GM23338 (cell line): ENCODE data around the gene OR52K1. TPM values are rescaled to one million over a fixed set of nuclear protein-coding genes. Genes with fewer than 3 reads are reported as not detected.

ENCODE experiments used
- ATAC-seq: fragments of 200-7000 bp; cut with Tn5 transposase; 3 replicates; pipeline ENCODE4 v1.9.1; 2020
- DNase-seq: peaks from one replicate; pipeline ENCODE4 v3.0.0-alpha.2; 2015; ENCODE audit warnings: low spot score
- H2AFZ ChIP-seq: fragments of 200-600 bp; sonication (generic); 2 replicates; pipeline ENCODE4 v1.8.0; 2016; ENCODE audit warnings: antibody characterized with exemption, mild to moderate bottlenecking, moderate library complexity
- H3F3A ChIP-seq: fragments of 200-600 bp; sonication (generic); replicated peaks from 2 replicates; pipeline ENCODE4 v1.8.0; 2017; ENCODE audit warnings: antibody characterized with exemption, mixed run types, low read depth
- H3K27ac ChIP-seq: fragments of 200-600 bp; sonication (generic); 2 replicates; pipeline ENCODE4 v1.6.1; 2016; ENCODE audit warnings: low read depth
- H3K27me3 ChIP-seq: fragments of 200-600 bp; sonication (generic); 2 replicates; pipeline ENCODE4 v1.8.0; 2016; ENCODE audit warnings: mild to moderate bottlenecking, mixed run types, moderate library complexity; ENCODE audit not compliant: insufficient read depth
- H3K36me3 ChIP-seq: fragments of 200-600 bp; sonication (generic); 2 replicates; pipeline ENCODE4 v1.8.0; 2016; ENCODE audit warnings: mild to moderate bottlenecking; ENCODE audit not compliant: insufficient read depth
- H3K4me1 ChIP-seq: fragments of 200-600 bp; sonication (generic); 2 replicates; pipeline ENCODE4 v1.8.0; 2016; ENCODE audit warnings: mild to moderate bottlenecking, moderate library complexity; ENCODE audit not compliant: insufficient read depth
- H3K4me2 ChIP-seq: fragments of 200-600 bp; sonication (generic); 2 replicates; pipeline ENCODE4 v1.7.1; 2017; ENCODE audit warnings: mixed run types
- H3K4me3 ChIP-seq: fragments of 200-600 bp; sonication (generic); 2 replicates; pipeline ENCODE4 v1.6.1; 2016; ENCODE audit warnings: mixed run types
- H3K79me2 ChIP-seq: fragments of 200-600 bp; sonication (generic); replicated peaks from 2 replicates; pipeline ENCODE4 v1.8.0; 2017; ENCODE audit warnings: mild to moderate bottlenecking; ENCODE audit not compliant: insufficient read depth
- H3K9me2 ChIP-seq: fragments of 200-600 bp; sonication (generic); 2 replicates; pipeline ENCODE4 v1.8.0; 2017; ENCODE audit not compliant: insufficient read depth
- H4K20me1 ChIP-seq: fragments of 200-600 bp; sonication (generic); replicated peaks from 2 replicates; pipeline ENCODE4 v1.8.0; 2017; ENCODE audit warnings: mild to moderate bottlenecking; ENCODE audit not compliant: insufficient read depth
- H3K27ac Mint-ChIP-seq: 2 replicates; pipeline ENCODE4 v1.8.0; 2020; ENCODE audit warnings: inconsistent platforms, mild to moderate bottlenecking, moderate library complexity, mixed read lengths
- H3K27me3 Mint-ChIP-seq: 3 replicates; pipeline ENCODE4 v1.8.0; 2022; ENCODE audit warnings: low read depth, mild to moderate bottlenecking, moderate library complexity, mixed read lengths, inconsistent platforms; ENCODE audit not compliant: insufficient read depth, poor library complexity
- H3K36me3 Mint-ChIP-seq: 3 replicates; pipeline ENCODE4 v1.8.0; 2021; ENCODE audit warnings: low read depth, mild to moderate bottlenecking, inconsistent platforms, moderate library complexity, mixed read lengths
- H3K4me1 Mint-ChIP-seq: 3 replicates; pipeline ENCODE4 v1.8.0; 2020; ENCODE audit warnings: mild to moderate bottlenecking, inconsistent platforms, mixed read lengths
- H3K4me3 Mint-ChIP-seq: 3 replicates; pipeline ENCODE4 v1.8.0; 2021; ENCODE audit warnings: moderate library complexity, mild to moderate bottlenecking, inconsistent platforms, mixed read lengths
- H3K9me3 Mint-ChIP-seq: 3 replicates; pipeline ENCODE4 v1.8.0; 2020; ENCODE audit warnings: moderate library complexity, mild to moderate bottlenecking, inconsistent platforms, mixed read lengths
- CREB1 ChIP-seq: fragments of 250-450 bp; sonication (Bioruptor Pico); IDR thresholded peaks from 2 replicates; pipeline ENCODE4 v1.5.0; 2020; ENCODE audit warnings: low read depth, mild to moderate bottlenecking, moderate library complexity
- CTCF ChIP-seq, 2 experiments: fragments of 200-600 bp in 1 of 2; sonication (generic) in 1 of 2; conservative IDR thresholded peaks; 2 replicates each; pipeline versions ENCODE4 v1.5.1 to v1.6.1; 2016 to 2017; ENCODE audit warnings: antibody characterized with exemption in 2 of 2, low read depth in 2 of 2, mild to moderate bottlenecking in 2 of 2, moderate library complexity in 1 of 2
- EZH2 ChIP-seq: fragments of 200-600 bp; sonication (generic); IDR thresholded peaks from one replicate; pipeline ENCODE4 v1.8.0; 2017; ENCODE audit warnings: antibody characterized with exemption, mild to moderate bottlenecking, low read depth; ENCODE audit not compliant: unreplicated experiment
- EZH2phosphoT487 ChIP-seq: fragments of 200-600 bp; sonication (generic); IDR thresholded peaks from one replicate; pipeline ENCODE4 v1.8.1; 2018; ENCODE audit warnings: antibody characterized with exemption; ENCODE audit not compliant: unreplicated experiment
- NANOG ChIP-seq: IDR thresholded peaks from 2 replicates; pipeline ENCODE4 v1.6.1; 2016; ENCODE audit warnings: antibody characterized with exemption, borderline replicate concordance
- POLR2AphosphoS5 ChIP-seq: IDR thresholded peaks from 2 replicates; pipeline ENCODE4 v1.6.1; 2016; ENCODE audit warnings: antibody characterized with exemption, low read depth
- STAT1 ChIP-seq: IDR thresholded peaks from one replicate; pipeline ENCODE4 v1.6.1; 2016; ENCODE audit warnings: antibody characterized with exemption; ENCODE audit not compliant: unreplicated experiment
- ZNF114 ChIP-seq: fragments of 250-450 bp; sonication (Bioruptor Pico); IDR thresholded peaks from 2 replicates; pipeline ENCODE4 v1.5.0; 2020; ENCODE audit warnings: mild to moderate bottlenecking, moderate library complexity
- ZNF331 ChIP-seq: fragments of 250-450 bp; sonication (Bioruptor Pico); IDR thresholded peaks from 2 replicates; pipeline ENCODE4 v1.5.0; 2020; ENCODE audit warnings: low read depth, mild to moderate bottlenecking, moderate library complexity
- polyA plus RNA-seq: library from polyadenylated mRNA; unstranded; fragments of >200 nt; fragmentation: Nextera tagmentation; extraction: Ambion mirVana; gene quantifications from 2 replicates; pipeline ENCODE4 v1.2.1, GENCODE V29; 2016
- total RNA-seq: library from RNA; depleted of rRNA; stranded (reverse); fragments of >200 nt; shearing (Covaris generic); gene quantifications from 2 replicates; pipeline ENCODE4 v1.2.3, GENCODE V29; 2014
- TF ChIP-seq, protein P1 (sequence below): IDR thresholded peaks from one replicate; pipeline ENCODE4 v1.6.1; 2018; ENCODE audit warnings: antibody characterized with exemption; ENCODE audit not compliant: unreplicated experiment
- TF ChIP-seq, protein P2 (sequence below): fragments of 250-450 bp; sonication (Bioruptor Pico); IDR thresholded peaks from 2 replicates; pipeline ENCODE4 v1.5.0; 2020; ENCODE audit warnings: mild to moderate bottlenecking, moderate library complexity
- TF ChIP-seq, protein P3 (sequence below): IDR thresholded peaks from 2 replicates; pipeline ENCODE4 v1.6.1; 2016; ENCODE audit warnings: antibody characterized with exemption

Gene OR52K1
- total and polyA plus RNA-seq, 2 experiments from 2014 or later: not detected

DNA sequence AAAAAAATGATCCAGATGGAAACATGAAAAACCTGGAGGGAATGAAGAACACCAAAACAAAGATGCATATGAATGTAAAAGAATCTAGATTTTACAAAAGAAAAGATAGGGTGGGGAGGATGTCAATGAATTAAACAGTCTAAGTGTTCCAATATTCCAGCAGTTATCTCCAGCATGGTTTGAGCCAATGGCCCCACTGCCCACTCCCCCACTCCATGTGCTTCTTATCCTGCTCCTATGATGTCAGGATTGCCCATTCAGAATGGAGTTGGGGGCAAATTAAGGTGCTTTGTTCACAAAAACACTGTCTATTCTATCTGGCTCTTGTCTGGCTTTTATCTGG, 1.2 kb upstream of the OR52K1 start:
- H3K4me1 ChIP-seq: peaks cover 14% of the 10 kb centered on the region
- TF ChIP-seq STAT1: no peak
- TF ChIP-seq EZH2phosphoT487: no peak
- no peak for TF ChIP-seq NANOG
- TF ChIP-seq, protein P1, sequence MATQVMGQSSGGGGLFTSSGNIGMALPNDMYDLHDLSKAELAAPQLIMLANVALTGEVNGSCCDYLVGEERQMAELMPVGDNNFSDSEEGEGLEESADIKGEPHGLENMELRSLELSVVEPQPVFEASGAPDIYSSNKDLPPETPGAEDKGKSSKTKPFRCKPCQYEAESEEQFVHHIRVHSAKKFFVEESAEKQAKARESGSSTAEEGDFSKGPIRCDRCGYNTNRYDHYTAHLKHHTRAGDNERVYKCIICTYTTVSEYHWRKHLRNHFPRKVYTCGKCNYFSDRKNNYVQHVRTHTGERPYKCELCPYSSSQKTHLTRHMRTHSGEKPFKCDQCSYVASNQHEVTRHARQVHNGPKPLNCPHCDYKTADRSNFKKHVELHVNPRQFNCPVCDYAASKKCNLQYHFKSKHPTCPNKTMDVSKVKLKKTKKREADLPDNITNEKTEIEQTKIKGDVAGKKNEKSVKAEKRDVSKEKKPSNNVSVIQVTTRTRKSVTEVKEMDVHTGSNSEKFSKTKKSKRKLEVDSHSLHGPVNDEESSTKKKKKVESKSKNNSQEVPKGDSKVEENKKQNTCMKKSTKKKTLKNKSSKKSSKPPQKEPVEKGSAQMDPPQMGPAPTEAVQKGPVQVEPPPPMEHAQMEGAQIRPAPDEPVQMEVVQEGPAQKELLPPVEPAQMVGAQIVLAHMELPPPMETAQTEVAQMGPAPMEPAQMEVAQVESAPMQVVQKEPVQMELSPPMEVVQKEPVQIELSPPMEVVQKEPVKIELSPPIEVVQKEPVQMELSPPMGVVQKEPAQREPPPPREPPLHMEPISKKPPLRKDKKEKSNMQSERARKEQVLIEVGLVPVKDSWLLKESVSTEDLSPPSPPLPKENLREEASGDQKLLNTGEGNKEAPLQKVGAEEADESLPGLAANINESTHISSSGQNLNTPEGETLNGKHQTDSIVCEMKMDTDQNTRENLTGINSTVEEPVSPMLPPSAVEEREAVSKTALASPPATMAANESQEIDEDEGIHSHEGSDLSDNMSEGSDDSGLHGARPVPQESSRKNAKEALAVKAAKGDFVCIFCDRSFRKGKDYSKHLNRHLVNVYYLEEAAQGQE: no peak
- TF ChIP-seq POLR2AphosphoS5: no peak
- TF ChIP-seq ZNF331: no peak
- TF ChIP-seq, protein P2, sequence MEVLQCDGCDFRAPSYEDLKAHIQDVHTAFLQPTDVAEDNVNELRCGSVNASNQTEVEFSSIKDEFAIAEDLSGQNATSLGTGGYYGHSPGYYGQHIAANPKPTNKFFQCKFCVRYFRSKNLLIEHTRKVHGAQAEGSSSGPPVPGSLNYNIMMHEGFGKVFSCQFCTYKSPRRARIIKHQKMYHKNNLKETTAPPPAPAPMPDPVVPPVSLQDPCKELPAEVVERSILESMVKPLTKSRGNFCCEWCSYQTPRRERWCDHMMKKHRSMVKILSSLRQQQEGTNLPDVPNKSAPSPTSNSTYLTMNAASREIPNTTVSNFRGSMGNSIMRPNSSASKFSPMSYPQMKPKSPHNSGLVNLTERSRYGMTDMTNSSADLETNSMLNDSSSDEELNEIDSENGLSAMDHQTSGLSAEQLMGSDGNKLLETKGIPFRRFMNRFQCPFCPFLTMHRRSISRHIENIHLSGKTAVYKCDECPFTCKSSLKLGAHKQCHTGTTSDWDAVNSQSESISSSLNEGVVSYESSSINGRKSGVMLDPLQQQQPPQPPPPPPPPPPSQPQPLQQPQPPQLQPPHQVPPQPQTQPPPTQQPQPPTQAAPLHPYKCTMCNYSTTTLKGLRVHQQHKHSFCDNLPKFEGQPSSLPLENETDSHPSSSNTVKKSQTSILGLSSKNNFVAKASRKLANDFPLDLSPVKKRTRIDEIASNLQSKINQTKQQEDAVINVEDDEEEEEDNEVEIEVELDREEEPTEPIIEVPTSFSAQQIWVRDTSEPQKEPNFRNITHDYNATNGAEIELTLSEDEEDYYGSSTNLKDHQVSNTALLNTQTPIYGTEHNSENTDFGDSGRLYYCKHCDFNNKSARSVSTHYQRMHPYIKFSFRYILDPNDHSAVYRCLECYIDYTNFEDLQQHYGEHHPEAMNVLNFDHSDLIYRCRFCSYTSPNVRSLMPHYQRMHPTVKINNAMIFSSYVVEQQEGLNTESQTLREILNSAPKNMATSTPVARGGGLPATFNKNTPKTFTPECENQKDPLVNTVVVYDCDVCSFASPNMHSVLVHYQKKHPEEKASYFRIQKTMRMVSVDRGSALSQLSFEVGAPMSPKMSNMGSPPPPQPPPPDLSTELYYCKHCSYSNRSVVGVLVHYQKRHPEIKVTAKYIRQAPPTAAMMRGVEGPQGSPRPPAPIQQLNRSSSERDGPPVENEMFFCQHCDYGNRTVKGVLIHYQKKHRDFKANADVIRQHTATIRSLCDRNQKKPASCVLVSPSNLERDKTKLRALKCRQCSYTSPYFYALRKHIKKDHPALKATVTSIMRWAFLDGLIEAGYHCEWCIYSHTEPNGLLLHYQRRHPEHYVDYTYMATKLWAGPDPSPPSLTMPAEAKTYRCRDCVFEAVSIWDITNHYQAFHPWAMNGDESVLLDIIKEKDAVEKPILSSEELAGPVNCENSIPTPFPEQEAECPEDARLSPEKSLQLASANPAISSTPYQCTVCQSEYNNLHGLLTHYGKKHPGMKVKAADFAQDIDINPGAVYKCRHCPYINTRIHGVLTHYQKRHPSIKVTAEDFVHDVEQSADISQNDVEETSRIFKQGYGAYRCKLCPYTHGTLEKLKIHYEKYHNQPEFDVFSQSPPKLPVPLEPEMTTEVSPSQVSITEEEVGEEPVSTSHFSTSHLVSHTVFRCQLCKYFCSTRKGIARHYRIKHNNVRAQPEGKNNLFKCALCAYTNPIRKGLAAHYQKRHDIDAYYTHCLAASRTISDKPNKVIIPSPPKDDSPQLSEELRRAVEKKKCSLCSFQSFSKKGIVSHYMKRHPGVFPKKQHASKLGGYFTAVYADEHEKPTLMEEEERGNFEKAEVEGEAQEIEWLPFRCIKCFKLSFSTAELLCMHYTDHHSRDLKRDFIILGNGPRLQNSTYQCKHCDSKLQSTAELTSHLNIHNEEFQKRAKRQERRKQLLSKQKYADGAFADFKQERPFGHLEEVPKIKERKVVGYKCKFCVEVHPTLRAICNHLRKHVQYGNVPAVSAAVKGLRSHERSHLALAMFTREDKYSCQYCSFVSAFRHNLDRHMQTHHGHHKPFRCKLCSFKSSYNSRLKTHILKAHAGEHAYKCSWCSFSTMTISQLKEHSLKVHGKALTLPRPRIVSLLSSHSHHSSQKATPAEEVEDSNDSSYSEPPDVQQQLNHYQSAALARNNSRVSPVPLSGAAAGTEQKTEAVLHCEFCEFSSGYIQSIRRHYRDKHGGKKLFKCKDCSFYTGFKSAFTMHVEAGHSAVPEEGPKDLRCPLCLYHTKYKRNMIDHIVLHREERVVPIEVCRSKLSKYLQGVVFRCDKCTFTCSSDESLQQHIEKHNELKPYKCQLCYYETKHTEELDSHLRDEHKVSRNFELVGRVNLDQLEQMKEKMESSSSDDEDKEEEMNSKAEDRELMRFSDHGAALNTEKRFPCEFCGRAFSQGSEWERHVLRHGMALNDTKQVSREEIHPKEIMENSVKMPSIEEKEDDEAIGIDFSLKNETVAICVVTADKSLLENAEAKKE (CRISPR knock-in tag): no peak
- no peak for TF ChIP-seq CTCF (conservative IDR thresholded peaks at IDR 0.05; ENCODE audit: low read depth in 2 of 2)
- no peak for TF ChIP-seq CREB1 (CRISPR knock-in tag)
- TF ChIP-seq ZNF114: no peak
- TF ChIP-seq EZH2: no peak
- TF ChIP-seq, protein P3, sequence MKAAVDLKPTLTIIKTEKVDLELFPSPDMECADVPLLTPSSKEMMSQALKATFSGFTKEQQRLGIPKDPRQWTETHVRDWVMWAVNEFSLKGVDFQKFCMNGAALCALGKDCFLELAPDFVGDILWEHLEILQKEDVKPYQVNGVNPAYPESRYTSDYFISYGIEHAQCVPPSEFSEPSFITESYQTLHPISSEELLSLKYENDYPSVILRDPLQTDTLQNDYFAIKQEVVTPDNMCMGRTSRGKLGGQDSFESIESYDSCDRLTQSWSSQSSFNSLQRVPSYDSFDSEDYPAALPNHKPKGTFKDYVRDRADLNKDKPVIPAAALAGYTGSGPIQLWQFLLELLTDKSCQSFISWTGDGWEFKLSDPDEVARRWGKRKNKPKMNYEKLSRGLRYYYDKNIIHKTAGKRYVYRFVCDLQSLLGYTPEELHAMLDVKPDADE: no peak
- H3K79me2 ChIP-seq: no peaks in the 10 kb centered on the region
- H3F3A ChIP-seq: no peaks in the 10 kb centered on the region
- no peaks in the 10 kb centered on the region for H4K20me1 ChIP-seq
- peaks cover 9% of the 10 kb centered on the region; the same call in 1 of the 2 replicates for H3K9me2 ChIP-seq
- ATAC-seq (no peak), DNase-seq (no peak)
- H3K27ac Mint-ChIP-seq: no peak overlapping the region
- no peak overlapping the region for H3K27ac ChIP-seq
- no peak overlapping the region for H2AFZ ChIP-seq
- peaks cover 11% of the 10 kb centered on the region; the same call in 2 of the 3 replicates for H3K4me1 Mint-ChIP-seq
- no peaks in the 10 kb centered on the region for H3K9me3 Mint-ChIP-seq
- no peak overlapping the region for H3K4me3 ChIP-seq
- H3K27me3 Mint-ChIP-seq: no peaks in the 10 kb centered on the region
- H3K4me3 Mint-ChIP-seq: no peak overlapping the region
- H3K36me3 Mint-ChIP-seq: no peaks in the 10 kb centered on the region
- no peak overlapping the region for H3K4me2 ChIP-seq
- no peaks in the 10 kb centered on the region for H3K36me3 ChIP-seq
- H3K27me3 ChIP-seq: no peaks in the 10 kb centered on the region
